NCI-H226 (cell line): ENCODE data around the gene MAP2K5.

Source experiments
- DNase-seq: peaks from one replicate; pipeline ENCODE4 v3.0.0-alpha.2; 2015

The MAP2K5 gene

GRCh38 chr15:67762610-67763368, 220.3 kb downstream of the MAP2K5 start:
- no peak for DNase-seq

- no peak for DNase-seq
Observed at GRCh38 chr15:67765701-67766100, 223.2 kb downstream of the MAP2K5 start.

- no peak for DNase-seq
Observed at GRCh38 chr15:67766968-67767367, 224.5 kb downstream of the MAP2K5 start.

- no peak for DNase-seq
Observed at GRCh38 chr15:67768313-67768977, 225.9 kb downstream of the MAP2K5 start.

- no peak for DNase-seq
Observed at GRCh38 chr15:67769497-67770357, 227.2 kb downstream of the MAP2K5 start.

GRCh38 chr15:67770358-67770628, 227.8 kb downstream of the MAP2K5 start:
- no peak for DNase-seq

GRCh38 chr15:67771189-67771800, 228.8 kb downstream of the MAP2K5 start:
- peak; percentile 64 for DNase-seq

GRCh38 chr15:67774626-67775025, 232.1 kb downstream of the MAP2K5 start:
- DNase-seq = no peak

- DNase-seq = no peak
Observed at GRCh38 chr15:67775250-67775649, 232.7 kb downstream of the MAP2K5 start.

GRCh38 chr15:67775998-67776397, 233.5 kb downstream of the MAP2K5 start:
- no peak for DNase-seq

- DNase-seq = peak; percentile 12
Observed at GRCh38 chr15:67776600-67776999, 234.1 kb downstream of the MAP2K5 start.

- no peak for DNase-seq
Observed at GRCh38 chr15:67777071-67777470, 234.6 kb downstream of the MAP2K5 start.

GRCh38 chr15:67777773-67778172, 235.3 kb downstream of the MAP2K5 start:
- DNase-seq = no peak

- DNase-seq = no peak
Observed at GRCh38 chr15:67778968-67779548, 236.6 kb downstream of the MAP2K5 start.

- DNase-seq = no peak
Observed at GRCh38 chr15:67779549-67780111, 237.1 kb downstream of the MAP2K5 start.

- DNase-seq = no peak
Observed at GRCh38 chr15:67781061-67781460, 238.6 kb downstream of the MAP2K5 start.

GRCh38 chr15:67781907-67782690, 239.6 kb downstream of the MAP2K5 start:
- no peak for DNase-seq

- no peak for DNase-seq
Observed at GRCh38 chr15:67782691-67782991, 240.1 kb downstream of the MAP2K5 start.

- no peak for DNase-seq
Observed at GRCh38 chr15:67783303-67783702, 240.8 kb downstream of the MAP2K5 start.

- DNase-seq = no peak
Observed at GRCh38 chr15:67784090-67784781, 241.7 kb downstream of the MAP2K5 start.

- DNase-seq = no peak
Observed at GRCh38 chr15:67784856-67785430, 242.4 kb downstream of the MAP2K5 start.
